ENCODE data around the gene BPNT1.
"Not testable (repeated sequence)": the region's sequence is repeated elsewhere in the genome, so short reads cannot be mapped to it uniquely, and the experiment has no call there.

BPNT1 gene

GRCh38 chr1:220092694-220093093 is 3.1 kb upstream of the BPNT1 start:
- no peak for DNase-seq (ENCODE audit: low read depth)
- H3K4me3 ChIP-seq (ENCODE audit: low read depth, low read length): no peak overlapping the region
- no peak for TF ChIP-seq CTCF (IDR thresholded peaks at IDR 0.05; ENCODE audit: low read depth, low read length)
- TF ChIP-seq MAX (IDR thresholded peaks at IDR 0.05; ENCODE audit: low read depth, low read length): no peak
- TF ChIP-seq POLR2A (IDR thresholded peaks at IDR 0.05; ENCODE audit: extremely low read depth, insufficient read length): no peak
- TF ChIP-seq MYC (IDR thresholded peaks at IDR 0.05; ENCODE audit: low read depth, low read length): no peak

- H3K4me3 ChIP-seq (ENCODE audit: low read depth, low read length): not testable (repeated sequence)
- TF ChIP-seq CTCF (IDR thresholded peaks at IDR 0.05; ENCODE audit: low read depth, low read length): peak; percentile 21
- DNase-seq (ENCODE audit: low read depth): peak; percentile 21
These were observed 3.3 kb downstream of the BPNT1 start for GRCh38 chr1:220086261-220086686.

GRCh38 chr1:220084460-220084859 is 5.1 kb downstream of the BPNT1 start:
- TF ChIP-seq MAX (IDR thresholded peaks at IDR 0.05; ENCODE audit: low read depth, low read length): no peak
- no peak for TF ChIP-seq POLR2A (IDR thresholded peaks at IDR 0.05; ENCODE audit: extremely low read depth, insufficient read length)
- no peak for TF ChIP-seq CTCF (IDR thresholded peaks at IDR 0.05; ENCODE audit: low read depth, low read length)
- no peak for TF ChIP-seq MYC (IDR thresholded peaks at IDR 0.05; ENCODE audit: low read depth, low read length)
- no peak for DNase-seq (ENCODE audit: low read depth)
- H3K4me3 ChIP-seq (ENCODE audit: low read depth, low read length): no peak overlapping the region

GRCh38 chr1:220077887-220078286 is 11.7 kb downstream of the BPNT1 start:
- no peak overlapping the region for H3K4me3 ChIP-seq (ENCODE audit: low read depth, low read length)
- peak; percentile 14 for DNase-seq (ENCODE audit: low read depth)

GRCh38 chr1:220076861-220077762 is 12.5 kb downstream of the BPNT1 start:
- no peak for DNase-seq (ENCODE audit: low read depth)
- no peak overlapping the region for H3K4me3 ChIP-seq (ENCODE audit: low read depth, low read length)
- TF ChIP-seq MAX (IDR thresholded peaks at IDR 0.05; ENCODE audit: low read depth, low read length) (no peak), MYC (IDR thresholded peaks at IDR 0.05; ENCODE audit: low read depth, low read length) (no peak), CTCF (IDR thresholded peaks at IDR 0.05; ENCODE audit: low read depth, low read length) (no peak), POLR2A (IDR thresholded peaks at IDR 0.05; ENCODE audit: extremely low read depth, insufficient read length) (no peak)

More at GRCh38 chr1:220077887-220078286, 11.7 kb downstream of the BPNT1 start:
- TF ChIP-seq POLR2A (IDR thresholded peaks at IDR 0.05; ENCODE audit: extremely low read depth, insufficient read length) (no peak), CTCF (IDR thresholded peaks at IDR 0.05; ENCODE audit: low read depth, low read length) (no peak), MYC (IDR thresholded peaks at IDR 0.05; ENCODE audit: low read depth, low read length) (no peak), MAX (IDR thresholded peaks at IDR 0.05; ENCODE audit: low read depth, low read length) (no peak)

Data from NB4 (cell line).